ENCODE data around the gene CIAO1.
A peak's percentile ranks its signal among the peaks of the same experiment; 100 is the strongest.
"Not testable (repeated sequence)": the region's sequence is repeated elsewhere in the genome, so short reads cannot be mapped to it uniquely, and the experiment has no call there.

Gene CIAO1

GRCh38 chr2:96265840-96266679 lies at the start of gene CIAO1, which contains the start of gene TMEM127:
CIAO1 (plus strand) TSS chr2:96266225; CDS start chr2:96266351, 126 bp downstream.
TMEM127 (minus strand) TSS chr2:96265997; CDS start chr2:96265381, 616 bp downstream.
- DNase-seq (ENCODE audit: low spot score), result peak; percentile 94

- no peak for DNase-seq (ENCODE audit: low spot score)
These were observed 47.4 kb upstream of the CIAO1 start for GRCh38 chr2:96218508-96219131.

GRCh38 chr2:96219959-96220358 lies 46.1 kb upstream of the CIAO1 start:
- not testable (repeated sequence) for DNase-seq (ENCODE audit: low spot score)

- not testable (repeated sequence) for DNase-seq (ENCODE audit: low spot score)
These were observed 44.9 kb upstream of the CIAO1 start for GRCh38 chr2:96221106-96221505.

GRCh38 chr2:96225016-96225533 lies 41.0 kb upstream of the CIAO1 start:
- no peak for DNase-seq (ENCODE audit: low spot score)

GRCh38 chr2:96231316-96231715 lies 34.7 kb upstream of the CIAO1 start:
- no peak for DNase-seq (ENCODE audit: low spot score)

- no peak for DNase-seq (ENCODE audit: low spot score)
These were observed 32.6 kb upstream of the CIAO1 start for GRCh38 chr2:96233436-96233835.

GRCh38 chr2:96233880-96234316 lies 32.1 kb upstream of the CIAO1 start:
- DNase-seq (ENCODE audit: low spot score), result no peak

GRCh38 chr2:96236882-96237281 lies 29.1 kb upstream of the CIAO1 start:
- DNase-seq (ENCODE audit: low spot score), result no peak

- no peak for DNase-seq (ENCODE audit: low spot score)
These were observed 27.8 kb upstream of the CIAO1 start for GRCh38 chr2:96238266-96238665.

GRCh38 chr2:96239091-96239490 lies 26.9 kb upstream of the CIAO1 start:
- DNase-seq (ENCODE audit: low spot score), result no peak

GRCh38 chr2:96239745-96240264 lies 26.2 kb upstream of the CIAO1 start:
- DNase-seq (ENCODE audit: low spot score), result no peak

GRCh38 chr2:96240341-96241038 lies 25.5 kb upstream of the CIAO1 start:
- DNase-seq (ENCODE audit: low spot score), result no peak

- no peak for DNase-seq (ENCODE audit: low spot score)
These were observed 24.8 kb upstream of the CIAO1 start for GRCh38 chr2:96241227-96241626.

- peak; percentile 92 for DNase-seq (ENCODE audit: low spot score)
These were observed 24.0 kb upstream of the CIAO1 start for GRCh38 chr2:96241900-96242611.

- DNase-seq (ENCODE audit: low spot score), result no peak
These were observed 22.2 kb upstream of the CIAO1 start for GRCh38 chr2:96243843-96244242.

- DNase-seq (ENCODE audit: low spot score), result no peak
These were observed 20.2 kb upstream of the CIAO1 start for GRCh38 chr2:96245609-96246390.

GRCh38 chr2:96247009-96247408 lies 19.0 kb upstream of the CIAO1 start:
- DNase-seq (ENCODE audit: low spot score), result no peak

- DNase-seq (ENCODE audit: low spot score), result no peak
These were observed 18.1 kb upstream of the CIAO1 start for GRCh38 chr2:96247896-96248295.

- no peak for DNase-seq (ENCODE audit: low spot score)
These were observed 17.4 kb upstream of the CIAO1 start for GRCh38 chr2:96248624-96249023.

- no peak for DNase-seq (ENCODE audit: low spot score)
These were observed 16.4 kb upstream of the CIAO1 start for GRCh38 chr2:96249654-96250053.

All from COLO829 (cell line).